HG02884 (cell line): ENCODE data around the gene ERBB4.

Source experiments
- ATAC-seq: cut with Tn5 transposase; IDR thresholded peaks from one replicate; pipeline ENCODE4 v1.9.1; 2021; ENCODE audit warnings: mild to moderate bottlenecking, moderate library complexity; ENCODE audit not compliant: unreplicated experiment

ERBB4 gene

GRCh38 chr2:212538305-212539071 is at the start of gene ERBB4:
ERBB4 (minus strand) TSS chr2:212538802; CDS start chr2:212538530, 272 bp downstream.
- ATAC-seq, result no peak

- no peak for ATAC-seq
Measured at GRCh38 chr2:212580117-212580516, 41.5 kb upstream of the ERBB4 start.

DNA sequence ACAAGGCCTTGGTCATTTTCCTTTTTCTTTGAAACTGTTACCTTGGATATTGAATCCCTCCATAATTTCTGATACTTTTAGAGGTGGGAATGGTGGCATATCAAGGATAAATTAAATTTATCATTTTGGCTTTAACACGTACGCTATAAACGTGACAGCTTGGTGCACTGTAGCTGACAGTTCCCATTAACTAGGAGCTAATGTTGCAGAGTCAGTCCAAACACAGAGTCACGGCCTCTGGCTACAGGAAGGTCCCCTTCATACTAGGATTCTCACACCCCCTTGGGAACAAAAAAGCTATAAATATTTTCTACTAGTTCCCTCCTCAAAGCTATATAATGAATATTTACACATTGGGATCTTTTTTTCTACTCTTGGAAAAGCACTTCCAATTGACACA is 17.7 kb upstream of the ERBB4 start:
- no peak for ATAC-seq

DNA sequence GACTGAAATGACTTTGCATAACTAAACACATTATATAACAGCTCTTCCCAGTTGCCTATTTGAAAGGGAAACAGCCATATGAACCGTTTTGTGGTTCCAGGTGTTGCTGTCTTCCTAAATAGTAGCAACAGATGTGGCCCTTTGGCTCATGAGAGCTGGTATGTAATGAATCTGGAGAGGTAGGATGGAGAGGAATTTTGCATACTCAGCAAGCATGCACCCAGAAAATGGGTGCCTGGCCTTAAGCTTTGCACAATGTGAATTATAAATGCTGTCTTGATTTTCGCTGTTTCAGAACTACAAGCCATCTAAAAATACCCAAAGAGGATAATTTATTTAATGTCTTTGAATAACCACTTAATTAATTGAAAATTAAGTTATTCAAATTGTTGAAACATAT is 15.6 kb upstream of the ERBB4 start:
- ATAC-seq, result no peak

DNA sequence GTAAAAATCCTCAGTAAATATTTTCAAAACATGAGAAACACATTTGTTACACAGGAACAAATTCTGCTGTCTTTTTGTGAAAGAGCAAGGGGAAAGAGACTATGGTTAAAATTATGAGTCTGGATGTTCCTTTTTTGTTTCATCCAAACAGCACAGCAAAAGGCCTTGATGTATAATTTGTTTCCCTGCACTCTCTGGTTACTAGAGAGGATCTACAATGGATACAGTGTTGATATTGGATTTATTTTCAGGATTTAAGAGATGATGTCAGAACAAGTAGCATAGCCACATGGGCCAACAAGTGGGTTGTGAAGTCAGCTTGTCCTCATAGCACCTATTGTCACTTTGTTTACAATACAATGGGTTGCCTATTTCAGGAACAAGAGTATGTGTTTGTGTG is 11.3 kb upstream of the ERBB4 start:
- ATAC-seq, result no peak

- ATAC-seq, result no peak
Measured at GRCh38 chr2:212549463-212549862, 10.9 kb upstream of the ERBB4 start.

DNA sequence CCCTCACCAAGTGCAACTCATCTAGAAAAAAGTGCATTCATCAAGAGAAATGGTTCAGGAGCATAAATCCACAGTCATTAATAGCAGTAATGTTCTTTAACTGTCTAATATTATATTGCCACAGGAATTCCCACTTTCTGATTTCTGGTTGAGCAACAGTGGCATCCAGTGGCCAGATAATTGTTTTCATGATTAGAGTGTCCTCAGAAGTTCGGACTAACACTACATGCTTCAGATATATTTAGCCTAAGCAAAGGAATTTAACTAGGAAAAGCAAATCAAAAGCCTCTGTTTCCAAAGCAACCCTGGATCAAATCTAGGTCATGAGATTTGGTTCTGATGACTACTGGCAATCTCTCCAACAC is 9.8 kb upstream of the ERBB4 start:
- ATAC-seq, result no peak

- ATAC-seq, result no peak
Measured at GRCh38 chr2:212547716-212548454, 9.3 kb upstream of the ERBB4 start.

DNA sequence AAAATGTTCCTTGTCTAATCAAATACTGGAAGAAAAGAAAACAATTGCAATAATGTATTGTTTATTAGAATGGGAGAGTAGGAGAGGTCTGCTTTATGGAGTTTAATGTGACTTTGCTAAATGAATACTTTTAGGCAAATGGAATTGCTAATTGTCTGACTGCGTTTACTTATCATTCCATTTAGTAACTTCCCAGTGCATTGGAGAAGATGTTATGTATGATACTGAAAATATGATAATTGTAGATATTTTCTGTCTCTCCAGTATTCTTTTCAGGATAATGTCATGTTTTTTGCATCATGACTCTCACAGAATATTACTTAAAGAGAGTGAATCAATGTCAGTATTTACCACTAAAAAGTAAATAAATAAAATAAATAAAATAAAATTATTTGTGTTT is 8.1 kb upstream of the ERBB4 start:
- no peak for ATAC-seq

GRCh38 chr2:212540341-212540740 is 1.7 kb upstream of the ERBB4 start:
- peak; percentile 26 for ATAC-seq

DNA sequence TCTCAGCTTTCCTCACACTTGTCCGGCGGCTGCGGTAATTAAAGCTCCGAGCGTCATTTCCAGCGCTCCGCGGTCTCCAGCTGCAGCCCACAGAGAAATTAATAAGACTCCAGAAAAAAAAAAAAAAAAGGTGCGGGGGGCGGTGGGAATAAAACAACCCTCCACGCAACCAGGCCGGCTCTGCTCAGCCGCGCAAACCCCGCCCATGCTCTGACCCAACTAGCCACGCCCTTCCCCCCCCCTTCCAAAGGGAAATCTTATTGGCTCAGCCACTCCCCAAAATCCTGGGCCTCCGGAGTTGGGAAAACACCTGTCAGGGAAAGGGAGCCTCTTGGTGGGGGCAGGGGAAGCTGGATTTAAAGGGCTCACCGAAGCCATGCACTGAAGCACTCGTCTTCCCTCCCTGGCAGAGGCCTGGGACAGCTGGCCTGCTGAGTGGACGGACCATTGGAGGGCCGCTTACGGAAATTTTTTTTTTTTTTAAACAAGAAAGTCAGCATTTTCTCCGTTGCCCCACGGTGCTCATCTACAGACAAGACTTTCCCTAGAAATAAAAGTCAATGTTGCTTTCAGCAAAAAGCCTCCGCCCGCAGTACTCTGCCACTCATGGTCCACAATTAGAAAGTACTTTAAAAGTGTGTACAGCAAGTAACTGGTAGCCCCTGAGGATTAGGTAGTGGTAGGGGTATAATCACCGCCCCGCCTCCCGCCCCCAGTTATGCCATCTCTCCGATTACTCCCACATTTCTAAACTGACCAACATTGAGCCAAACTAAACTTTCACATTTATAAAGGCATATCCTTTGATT is 674 bp upstream of the ERBB4 start:
- ATAC-seq, result no peak

DNA sequence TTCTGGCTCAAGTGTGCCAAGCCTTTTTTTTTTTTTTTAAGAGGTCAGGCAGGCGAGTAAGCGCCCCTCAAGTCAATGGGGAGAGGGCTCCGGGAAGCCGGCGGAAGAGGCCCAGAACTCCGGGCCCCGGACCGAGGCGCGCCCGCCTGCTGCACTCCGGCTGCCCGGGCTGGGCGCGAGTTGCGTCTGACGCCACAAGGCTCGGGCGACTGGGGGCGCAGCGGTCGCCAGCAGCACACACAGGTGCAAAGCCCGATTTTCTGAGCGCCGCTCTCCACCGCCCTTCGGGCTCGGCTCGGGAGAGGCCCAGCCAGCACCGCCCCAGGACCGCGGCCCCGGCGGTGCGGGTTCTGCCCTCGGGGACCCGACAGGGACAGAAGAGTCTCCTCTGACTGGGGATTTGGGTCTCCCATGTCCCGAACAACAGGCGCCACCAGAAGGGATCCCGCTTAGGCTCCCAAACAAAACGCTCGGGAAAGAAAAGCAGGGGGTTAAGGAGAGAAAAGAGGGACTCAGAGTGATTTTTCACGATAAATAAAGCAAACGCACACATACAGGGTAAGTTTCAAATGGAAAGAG is 787 bp downstream of the ERBB4 start:
- no peak for ATAC-seq

GRCh38 chr2:212536817-212537725 is 1.5 kb downstream of the ERBB4 start:
- no peak for ATAC-seq

- no peak for ATAC-seq
Measured at GRCh38 chr2:212535996-212536816, 2.4 kb downstream of the ERBB4 start.

DNA sequence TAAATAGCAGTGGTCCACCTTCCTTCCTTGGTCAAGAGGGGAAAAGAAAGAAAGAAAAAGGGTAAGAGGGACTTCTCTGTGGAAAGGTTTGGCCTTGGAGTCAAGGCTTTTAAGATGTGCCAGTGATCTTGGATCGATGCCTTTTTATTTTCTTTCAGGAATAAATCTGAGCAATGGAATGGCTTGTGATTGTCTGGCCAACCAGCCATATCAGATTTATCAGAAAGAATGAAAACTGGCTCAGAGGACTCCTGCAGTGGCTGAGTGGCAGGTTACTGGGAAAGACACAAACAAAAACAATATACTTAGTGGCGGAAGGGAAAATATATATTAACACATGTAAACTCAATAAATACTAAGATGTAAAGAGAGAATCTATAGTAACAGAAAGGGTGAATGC is 4.3 kb downstream of the ERBB4 start:
- no peak for ATAC-seq

- ATAC-seq, result no peak
Measured at GRCh38 chr2:212532585-212532984, 6.0 kb downstream of the ERBB4 start.

GRCh38 chr2:212532087-212532486 is 6.5 kb downstream of the ERBB4 start:
- ATAC-seq, result no peak

GRCh38 chr2:212531499-212531898 is 7.1 kb downstream of the ERBB4 start:
- no peak for ATAC-seq

GRCh38 chr2:212530991-212531390 is 7.6 kb downstream of the ERBB4 start:
- no peak for ATAC-seq
